ENCODE data around the gene CDK19.
"Not testable (repeated sequence)": the region's sequence is repeated elsewhere in the genome, so short reads cannot be mapped to it uniquely, and the experiment has no call there.

CDK19 gene

DNA sequence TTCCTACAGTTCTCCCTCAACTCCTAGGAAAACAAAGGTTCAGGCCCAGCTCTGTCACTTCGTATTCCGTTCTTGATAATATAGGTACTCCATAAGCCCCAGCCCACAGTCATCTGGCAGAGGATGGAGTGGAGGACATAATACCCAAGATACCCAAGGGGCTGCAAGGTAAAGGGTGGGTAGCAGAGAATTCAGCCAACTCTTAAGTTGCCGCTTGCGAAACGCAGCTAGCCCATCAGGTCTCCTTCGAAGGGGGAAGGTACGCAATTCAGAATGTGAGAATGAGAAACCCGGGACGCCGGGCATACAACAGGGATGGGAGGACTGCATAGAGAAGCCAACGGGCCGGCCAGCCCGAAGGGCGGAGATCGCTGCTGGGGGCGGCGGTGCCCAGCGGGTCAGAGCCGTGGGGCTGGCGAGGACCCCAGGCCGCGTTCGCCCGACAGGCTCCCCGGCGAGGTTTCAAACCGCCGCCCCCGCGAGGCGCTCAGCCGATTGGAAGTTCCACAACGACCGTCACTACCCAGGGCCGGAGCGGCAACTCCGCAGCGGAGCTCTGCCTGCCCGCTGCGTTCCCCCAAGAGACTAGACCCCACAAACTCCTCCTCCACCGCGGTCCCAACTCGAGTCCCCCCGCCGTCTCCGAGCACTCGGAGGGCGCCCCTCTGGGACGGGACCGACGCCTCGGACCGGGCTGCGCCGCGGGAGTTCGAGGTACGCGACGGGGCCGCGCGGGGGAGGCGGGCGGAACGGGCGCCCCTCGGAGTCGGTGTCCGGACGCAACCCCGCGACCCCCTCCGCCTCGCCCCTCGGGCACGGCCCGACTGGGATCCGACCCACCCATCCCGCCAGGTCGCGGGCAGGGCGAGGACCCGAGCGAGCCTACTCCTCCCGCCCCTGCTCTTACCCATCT, 911 bp downstream of the CDK19 start:
- H3K4me3 ChIP-seq (ENCODE audit: low read depth, low read length), result peak overlapping the region; percentile 91
- DNase-seq (ENCODE audit: low read depth), result peak; percentile 75
- no peak for TF ChIP-seq CTCF (IDR thresholded peaks at IDR 0.05; ENCODE audit: insufficient read depth, low read depth, low read length, missing control alignments)

GRCh38 chr6:110813338-110814101, 1.7 kb downstream of the CDK19 start:
- no peak for TF ChIP-seq CTCF (IDR thresholded peaks at IDR 0.05; ENCODE audit: insufficient read depth, low read depth, low read length, missing control alignments)
- H3K4me3 ChIP-seq (ENCODE audit: low read depth, low read length), result peak overlapping the region; percentile 91
- DNase-seq (ENCODE audit: low read depth), result peak; percentile 3

DNA sequence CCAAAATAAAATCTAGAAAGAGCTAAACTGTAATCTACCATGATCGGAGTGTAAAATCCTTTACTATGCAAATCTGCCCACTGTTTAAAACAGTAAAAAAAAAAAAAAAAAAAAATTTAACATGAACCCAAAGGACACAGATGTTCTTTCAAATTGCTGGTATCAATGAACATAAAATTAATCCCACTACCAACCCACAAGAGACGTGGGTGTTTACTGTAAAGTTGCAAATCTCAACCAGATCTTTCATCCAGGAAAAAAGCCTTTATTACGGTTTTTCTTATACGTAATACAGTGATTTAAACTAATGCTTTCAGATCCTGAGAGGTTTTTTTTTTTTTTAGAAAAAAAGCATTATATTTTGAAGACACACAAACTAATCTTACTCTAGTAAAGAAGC, 2.5 kb downstream of the CDK19 start:
- no peak for TF ChIP-seq CTCF (IDR thresholded peaks at IDR 0.05; ENCODE audit: insufficient read depth, low read depth, low read length, missing control alignments)

GRCh38 chr6:110810896-110811586, 4.2 kb downstream of the CDK19 start:
- TF ChIP-seq CTCF (IDR thresholded peaks at IDR 0.05; ENCODE audit: insufficient read depth, low read depth, low read length, missing control alignments), result no peak
- DNase-seq (ENCODE audit: low read depth), result peak; percentile 74
- peak overlapping the region; percentile 13; the same call in 1 of the 2 replicates for H3K4me3 ChIP-seq (ENCODE audit: low read depth, low read length)

More for the DNA sequence above, 2.5 kb downstream of the CDK19 start:
- H3K4me3 ChIP-seq (ENCODE audit: low read depth, low read length), result peak overlapping the region; percentile 91
- no peak for DNase-seq (ENCODE audit: low read depth)

DNA sequence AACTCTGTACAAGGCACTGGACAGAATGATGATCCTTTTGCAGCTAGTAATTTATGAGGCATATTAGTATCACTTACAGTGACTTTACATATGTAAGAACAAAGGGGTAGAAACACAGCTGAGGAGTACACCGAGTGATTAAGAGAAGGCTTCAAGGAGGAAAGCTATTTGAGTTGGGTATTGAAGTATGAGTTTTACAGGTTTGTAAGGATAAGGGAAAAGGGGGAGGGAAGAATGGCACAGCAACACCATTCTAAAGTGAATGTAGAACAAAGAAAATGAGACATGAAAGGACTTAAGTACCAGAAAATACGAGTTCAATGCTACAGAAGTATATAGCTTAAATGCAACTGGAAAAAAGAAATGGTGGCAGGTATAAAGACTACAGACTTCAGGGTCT, 5.5 kb downstream of the CDK19 start:
- no peak for TF ChIP-seq CTCF (IDR thresholded peaks at IDR 0.05; ENCODE audit: insufficient read depth, low read depth, low read length, missing control alignments)
- H3K4me3 ChIP-seq (ENCODE audit: low read depth, low read length), result no peak overlapping the region
- DNase-seq (ENCODE audit: low read depth), result no peak

GRCh38 chr6:110802175-110802574, 13.1 kb downstream of the CDK19 start:
- H3K4me3 ChIP-seq (ENCODE audit: low read depth, low read length); DNase-seq (ENCODE audit: low read depth): not testable (repeated sequence)

- DNase-seq (ENCODE audit: low read depth), result no peak
- no peak overlapping the region for H3K4me3 ChIP-seq (ENCODE audit: low read depth, low read length)
- TF ChIP-seq CTCF (IDR thresholded peaks at IDR 0.05; ENCODE audit: insufficient read depth, low read depth, low read length, missing control alignments), result no peak
Observed at GRCh38 chr6:110800839-110801196, 14.5 kb downstream of the CDK19 start.

Measured in GM12865 (cell line).